ENCODE data around the gene PHF13.
"Not testable (repeated sequence)": the region's sequence is repeated elsewhere in the genome, so short reads cannot be mapped to it uniquely, and the experiment has no call there.

PHF13 gene

GRCh38 chr1:6592865-6593593 lies 20.5 kb upstream of the PHF13 start:
- no peak overlapping the region for H3K27ac Mint-ChIP-seq
- H3K4me1 Mint-ChIP-seq, result peaks cover 6% of the 10 kb centered on the region
- ATAC-seq (ENCODE audit: low read depth) (no peak), DNase-seq (ENCODE audit: low spot score in 2 of 2) (no peak)
- H3K36me3 Mint-ChIP-seq, result peaks cover 3% of the 10 kb centered on the region
- no peaks in the 10 kb centered on the region for H3K9me3 Mint-ChIP-seq
- H3K4me3 Mint-ChIP-seq, result no peak overlapping the region
- no peaks in the 10 kb centered on the region for H3K27me3 Mint-ChIP-seq

DNA sequence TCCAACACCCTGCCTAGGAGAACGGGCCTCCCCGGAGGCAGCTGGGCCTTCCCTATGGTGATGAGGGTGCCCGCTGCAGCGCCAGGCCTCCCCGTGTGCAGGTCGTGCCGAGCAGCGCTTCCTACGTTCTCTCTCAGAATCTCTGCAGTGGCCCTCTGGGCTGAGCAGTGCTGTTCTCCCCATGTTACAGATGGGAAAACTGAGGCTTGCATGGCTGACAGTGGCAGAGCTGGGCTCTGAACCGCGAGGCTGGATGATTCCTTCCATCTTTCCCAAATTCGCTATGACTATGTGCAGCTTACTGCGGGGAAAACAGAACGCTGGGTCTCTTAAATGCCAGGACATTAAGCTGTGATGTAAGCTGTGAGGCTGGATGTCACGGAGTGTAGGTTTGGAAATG lies 19.7 kb upstream of the PHF13 start:
- Mint-ChIP-seq H3K4me3 (no peak overlapping the region), H3K27me3 (no peaks in the 10 kb centered on the region), H3K9me3 (no peaks in the 10 kb centered on the region), H3K4me1 (peaks cover 6% of the 10 kb centered on the region), H3K27ac (no peak overlapping the region), H3K36me3 (peaks cover 2% of the 10 kb centered on the region)
- DNase-seq (ENCODE audit: low spot score in 2 of 2), result no peak
- no peak for ATAC-seq (ENCODE audit: low read depth)

DNA sequence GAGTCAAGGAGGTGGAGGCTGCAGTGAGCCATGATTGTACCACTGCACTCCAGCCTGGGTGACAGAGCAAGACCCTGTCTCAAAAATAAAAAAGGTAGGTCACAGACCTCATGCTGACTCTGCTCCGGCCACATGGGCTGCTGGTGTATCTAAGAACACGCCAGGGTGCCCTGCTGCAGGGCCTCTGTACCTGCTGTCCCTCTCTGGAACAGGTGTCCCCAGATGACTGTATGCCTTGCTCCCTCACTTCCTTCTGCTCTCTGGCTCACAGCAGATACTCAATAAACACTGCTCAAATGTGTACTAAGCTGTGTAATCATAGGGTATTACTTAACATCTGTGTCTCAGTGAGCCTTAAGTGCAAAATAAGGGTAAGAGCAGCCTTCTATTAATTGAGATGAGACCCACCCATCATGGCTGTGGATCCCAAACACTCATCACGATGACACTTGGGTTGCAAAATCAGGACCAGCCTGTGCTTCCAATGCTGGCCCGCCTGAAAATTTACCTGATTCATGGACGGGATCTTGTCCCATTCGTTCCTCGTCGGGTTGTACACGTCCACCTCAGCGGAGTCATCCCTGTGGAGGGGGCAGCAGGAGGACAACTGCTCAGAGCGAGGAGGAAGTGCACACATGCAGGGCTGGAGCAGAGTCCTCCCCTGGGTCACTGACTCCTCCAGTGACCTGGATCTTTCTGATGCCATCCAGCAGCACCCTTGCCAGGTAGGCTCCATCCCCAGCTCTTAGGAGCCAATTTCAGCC lies 18.4 kb upstream of the PHF13 start:
- no peak overlapping the region for H3K27ac Mint-ChIP-seq

GRCh38 chr1:6596351-6596750 lies 17.2 kb upstream of the PHF13 start:
- ATAC-seq (ENCODE audit: low read depth) (no peak), DNase-seq (ENCODE audit: low spot score in 2 of 2) (no peak)
- H3K27me3 Mint-ChIP-seq, result no peaks in the 10 kb centered on the region
- H3K4me3 Mint-ChIP-seq, result no peak overlapping the region
- H3K9me3 Mint-ChIP-seq, result no peaks in the 10 kb centered on the region
- H3K4me1 Mint-ChIP-seq, result peaks cover 16% of the 10 kb centered on the region
- no peak overlapping the region for H3K27ac Mint-ChIP-seq
- no peaks in the 10 kb centered on the region for H3K36me3 Mint-ChIP-seq

More for the DNA sequence above, 18.4 kb upstream of the PHF13 start:
- DNase-seq (ENCODE audit: low spot score in 2 of 2) (no peak), ATAC-seq (ENCODE audit: low read depth) (no peak)
- Mint-ChIP-seq H3K36me3 (no peaks in the 10 kb centered on the region), H3K4me1 (peaks cover 13% of the 10 kb centered on the region), H3K4me3 (no peak overlapping the region), H3K9me3 (no peaks in the 10 kb centered on the region), H3K27me3 (no peaks in the 10 kb centered on the region)

GRCh38 chr1:6596886-6597776 lies 16.4 kb upstream of the PHF13 start:
- Mint-ChIP-seq H3K36me3 (no peaks in the 10 kb centered on the region), H3K27me3 (no peaks in the 10 kb centered on the region), H3K9me3 (no peaks in the 10 kb centered on the region), H3K4me3 (no peak overlapping the region), H3K27ac (no peak overlapping the region), H3K4me1 (peaks cover 16% of the 10 kb centered on the region)
- ATAC-seq (ENCODE audit: low read depth) (no peak), DNase-seq (ENCODE audit: low spot score in 2 of 2) (no peak)

- ATAC-seq (ENCODE audit: low read depth) (no peak), DNase-seq (ENCODE audit: low spot score in 2 of 2) (no peak)
- H3K4me1 Mint-ChIP-seq, result peaks cover 16% of the 10 kb centered on the region
- H3K27me3 Mint-ChIP-seq, result no peaks in the 10 kb centered on the region
- H3K27ac Mint-ChIP-seq, result no peak overlapping the region
- H3K4me3 Mint-ChIP-seq, result no peak overlapping the region
- H3K9me3 Mint-ChIP-seq, result no peaks in the 10 kb centered on the region
- no peaks in the 10 kb centered on the region for H3K36me3 Mint-ChIP-seq
Observed at GRCh38 chr1:6597777-6598131, 15.8 kb upstream of the PHF13 start.

DNA sequence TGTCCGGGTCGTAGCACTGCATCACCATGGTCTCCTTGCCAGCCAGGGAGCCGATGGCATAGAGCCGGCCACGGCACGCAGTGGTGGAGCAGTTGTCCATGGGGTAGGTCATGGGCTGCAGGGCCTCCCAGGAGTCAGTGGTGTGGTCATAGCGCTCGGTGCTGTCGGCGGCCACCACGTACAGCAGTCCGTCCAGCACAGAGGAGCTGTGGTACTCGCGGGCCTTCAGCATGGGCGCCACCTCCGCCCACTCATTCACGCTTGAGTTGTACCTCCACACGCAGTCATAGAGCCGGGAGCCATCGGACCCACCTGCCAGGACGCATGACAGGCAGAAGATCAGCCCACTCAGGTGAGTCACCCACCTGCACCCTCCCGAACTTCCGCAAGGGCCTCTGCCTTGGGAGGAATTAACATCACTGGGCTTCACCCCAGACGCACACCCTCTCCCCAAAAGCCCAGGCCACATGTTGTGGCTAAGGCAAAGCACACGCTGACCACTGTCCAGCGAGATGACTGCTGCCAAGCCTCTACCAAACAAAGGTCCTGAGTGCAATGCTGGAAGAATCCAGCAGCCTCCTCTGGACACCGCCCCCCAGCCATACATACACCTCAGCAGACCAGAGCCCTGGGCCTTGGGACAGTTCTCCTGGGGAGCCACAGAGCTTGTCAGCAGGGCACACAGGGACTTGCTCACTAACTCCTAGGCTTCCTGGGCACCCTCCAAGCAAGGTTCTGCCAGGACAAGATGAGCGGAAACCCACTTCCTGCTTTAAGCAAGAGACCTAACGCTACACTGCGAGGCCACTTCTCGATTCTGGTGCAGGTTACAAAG lies 14.2 kb upstream of the PHF13 start:
- DNase-seq (ENCODE audit: low spot score in 2 of 2), result peak in 1 of 2 donors; percentile 33
- peaks cover 16% of the 10 kb centered on the region for H3K4me1 Mint-ChIP-seq

GRCh38 chr1:6599991-6600390 lies 13.5 kb upstream of the PHF13 start:
- not testable (repeated sequence) for DNase-seq (ENCODE audit: low spot score in 2 of 2); H3K36me3 Mint-ChIP-seq; ATAC-seq (ENCODE audit: low read depth); H3K9me3 Mint-ChIP-seq; H3K27me3 Mint-ChIP-seq
- H3K4me3 Mint-ChIP-seq, result peak overlapping the region; percentile 97
- H3K27ac Mint-ChIP-seq, result peak overlapping the region; percentile 81
- peaks cover 16% of the 10 kb centered on the region for H3K4me1 Mint-ChIP-seq

More for the DNA sequence above, 14.2 kb upstream of the PHF13 start:
- peak; percentile 13 for ATAC-seq (ENCODE audit: low read depth)
- peak overlapping the region; percentile 80 for H3K4me3 Mint-ChIP-seq
- H3K27ac Mint-ChIP-seq, result peak overlapping the region; percentile 81
- H3K36me3 Mint-ChIP-seq, result no peaks in the 10 kb centered on the region
- H3K9me3 Mint-ChIP-seq, result no peaks in the 10 kb centered on the region
- H3K27me3 Mint-ChIP-seq, result no peaks in the 10 kb centered on the region

- Mint-ChIP-seq H3K27me3 (no peaks in the 10 kb centered on the region), H3K9me3 (no peaks in the 10 kb centered on the region), H3K27ac (peak overlapping the region; percentile 90), H3K4me1 (peaks cover 16% of the 10 kb centered on the region), H3K36me3 (no peaks in the 10 kb centered on the region), H3K4me3 (peak overlapping the region; percentile 97)
- no peak for ATAC-seq (ENCODE audit: low read depth)
- DNase-seq (ENCODE audit: low spot score in 2 of 2), result no peak
Observed at GRCh38 chr1:6600410-6601048, 13.0 kb upstream of the PHF13 start.

DNA sequence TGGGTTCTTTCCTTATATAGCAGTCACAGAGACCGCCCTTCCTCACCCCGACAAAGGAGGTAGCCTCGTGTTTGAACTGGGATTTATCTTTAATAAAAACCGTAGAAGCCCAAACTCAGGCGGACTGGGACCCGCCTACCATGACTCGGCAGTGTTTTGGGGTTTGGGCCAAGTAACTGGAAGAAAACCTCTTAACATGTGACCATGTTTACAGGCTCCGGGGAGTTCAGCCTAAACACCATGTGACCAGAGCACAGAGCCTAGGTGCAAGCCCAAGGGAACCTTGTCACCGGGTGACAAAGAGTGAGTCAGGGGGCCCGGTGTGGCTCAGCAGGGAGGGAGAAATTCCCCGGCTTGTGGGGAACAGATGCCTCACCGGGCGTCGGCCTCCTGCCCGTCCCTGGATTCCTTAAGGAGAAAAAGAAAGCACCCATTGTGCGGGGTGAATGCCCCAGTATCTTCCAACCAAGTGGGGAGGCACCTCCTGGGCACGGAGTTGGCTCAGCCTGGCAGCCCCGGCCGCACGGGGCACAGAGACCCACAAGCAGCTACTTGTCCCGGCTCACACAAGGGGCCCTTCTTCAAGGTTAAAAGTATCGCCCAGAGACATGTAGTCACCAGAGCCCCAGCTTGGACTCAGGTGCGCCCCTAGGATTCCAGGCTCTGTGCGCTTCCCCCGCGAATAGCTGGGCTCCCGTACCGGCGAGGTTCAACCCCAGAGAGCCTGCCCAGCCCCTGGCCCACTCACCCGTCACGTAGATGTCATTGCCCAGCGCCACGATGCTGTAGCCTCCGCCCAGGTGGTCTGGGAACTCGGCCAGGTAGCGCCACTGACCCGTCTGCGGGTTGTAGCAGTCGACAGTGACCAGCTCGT lies 12.2 kb upstream of the PHF13 start:
- Mint-ChIP-seq H3K4me3 (peak overlapping the region; percentile 97), H3K9me3 (no peaks in the 10 kb centered on the region), H3K27me3 (no peaks in the 10 kb centered on the region), H3K27ac (peak overlapping the region; percentile 90), H3K36me3 (no peaks in the 10 kb centered on the region), H3K4me1 (peaks cover 14% of the 10 kb centered on the region)
- DNase-seq (ENCODE audit: low spot score in 2 of 2) (peak; percentile 34 to 48), ATAC-seq (ENCODE audit: low read depth) (peak; percentile 43)

GRCh38 chr1:6601923-6602668 lies 11.4 kb upstream of the PHF13 start:
- DNase-seq (ENCODE audit: low spot score in 2 of 2) (peak in 1 of 2 donors; percentile 44), ATAC-seq (ENCODE audit: low read depth) (peak; percentile 25)
- peak overlapping the region; percentile 97 for H3K4me3 Mint-ChIP-seq
- H3K9me3 Mint-ChIP-seq, result no peaks in the 10 kb centered on the region
- peaks cover 13% of the 10 kb centered on the region for H3K4me1 Mint-ChIP-seq
- H3K36me3 Mint-ChIP-seq, result no peaks in the 10 kb centered on the region
- no peaks in the 10 kb centered on the region for H3K27me3 Mint-ChIP-seq
- H3K27ac Mint-ChIP-seq, result peak overlapping the region; percentile 94
